HUES48 (cell line): Measurements from ENCODE around the gene RABGAP1.

Source experiments
- H3K27ac ChIP-seq: one replicate; pipeline ENCODE4 v1.7.0; 2013; ENCODE audit warnings: low read depth, low read length, inconsistent platforms
- H3K27me3 ChIP-seq: 2 replicates; pipeline ENCODE4 v1.6.1; 2013; ENCODE audit warnings: mild to moderate bottlenecking, low read length; ENCODE audit not compliant: control insufficient read depth, insufficient read depth
- H3K36me3 ChIP-seq: 2 replicates; pipeline ENCODE4 v1.6.1; 2013; ENCODE audit warnings: low read length; ENCODE audit not compliant: control insufficient read depth, insufficient read depth
- H3K4me1 ChIP-seq: 2 replicates; pipeline ENCODE4 v1.6.1; 2013; ENCODE audit warnings: mild to moderate bottlenecking, low read length; ENCODE audit not compliant: control insufficient read depth, insufficient read depth
- H3K4me3 ChIP-seq: 2 replicates; pipeline ENCODE4 v1.5.1; 2013; ENCODE audit warnings: mild to moderate bottlenecking, low read depth, low read length
- H3K9ac ChIP-seq: 2 replicates; pipeline ENCODE4 v1.6.1; 2013; ENCODE audit warnings: mild to moderate bottlenecking, low read depth, low read length, moderate library complexity
- H3K9me3 ChIP-seq: 2 replicates; pipeline ENCODE4 v1.6.1; 2013; ENCODE audit warnings: low read length; ENCODE audit not compliant: control insufficient read depth, insufficient read depth

RABGAP1 gene

GRCh38 chr9:123034881-123035510 is 94.2 kb downstream of the RABGAP1 start:
- Histone ChIP-seq H3K4me3 (no peak overlapping the region), H3K9ac (no peak overlapping the region), H3K4me1 (0 out of 2 replicates have a peak, but pooled peaks cover 4% of the 10 kb centered on the region), H3K27ac (no peak overlapping the region), H3K27me3 (no peaks in the 10 kb centered on the region), H3K36me3 (peaks cover 26% of the 10 kb centered on the region), H3K9me3 (no peaks in the 10 kb centered on the region)

- Histone ChIP-seq H3K27me3 (no peaks in the 10 kb centered on the region), H3K9ac (no peak overlapping the region), H3K4me3 (no peak overlapping the region), H3K27ac (no peak overlapping the region), H3K36me3 (peaks cover 21% of the 10 kb centered on the region), H3K9me3 (no peaks in the 10 kb centered on the region), H3K4me1 (0 out of 2 replicates have a peak, but pooled peaks cover 4% of the 10 kb centered on the region)
Measured at GRCh38 chr9:123035791-123036190, 95.0 kb downstream of the RABGAP1 start.

GRCh38 chr9:123036893-123037545 is 96.2 kb downstream of the RABGAP1 start:
- H3K9me3 ChIP-seq: no peaks in the 10 kb centered on the region
- no peak overlapping the region for H3K9ac ChIP-seq
- no peaks in the 10 kb centered on the region for H3K27me3 ChIP-seq
- H3K4me1 ChIP-seq: 0 out of 2 replicates have a peak, but pooled peaks cover 4% of the 10 kb centered on the region
- no peak overlapping the region for H3K27ac ChIP-seq
- peaks cover 28% of the 10 kb centered on the region for H3K36me3 ChIP-seq
- no peak overlapping the region for H3K4me3 ChIP-seq

GRCh38 chr9:123039617-123040219 is 98.9 kb downstream of the RABGAP1 start:
- H3K4me3 ChIP-seq: no peak overlapping the region
- H3K9me3 ChIP-seq: no peaks in the 10 kb centered on the region
- no peak overlapping the region for H3K9ac ChIP-seq
- H3K36me3 ChIP-seq: peaks cover 18% of the 10 kb centered on the region
- no peaks in the 10 kb centered on the region for H3K27me3 ChIP-seq
- no peaks in the 10 kb centered on the region for H3K4me1 ChIP-seq
- no peak overlapping the region for H3K27ac ChIP-seq

- H3K9me3 ChIP-seq: no peaks in the 10 kb centered on the region
- H3K4me3 ChIP-seq: no peak overlapping the region
- H3K4me1 ChIP-seq: no peaks in the 10 kb centered on the region
- peaks cover 11% of the 10 kb centered on the region for H3K36me3 ChIP-seq
- H3K9ac ChIP-seq: no peak overlapping the region
- no peaks in the 10 kb centered on the region for H3K27me3 ChIP-seq
- no peak overlapping the region for H3K27ac ChIP-seq
Measured at GRCh38 chr9:123040801-123041200, 100.0 kb downstream of the RABGAP1 start.

GRCh38 chr9:123041489-123041888 is 100.7 kb downstream of the RABGAP1 start:
- Histone ChIP-seq H3K9ac (no peak overlapping the region), H3K36me3 (peaks cover 9% of the 10 kb centered on the region), H3K27ac (no peak overlapping the region), H3K9me3 (no peaks in the 10 kb centered on the region), H3K27me3 (no peaks in the 10 kb centered on the region), H3K4me3 (no peak overlapping the region), H3K4me1 (no peaks in the 10 kb centered on the region)

GRCh38 chr9:123043081-123043939 is 102.5 kb downstream of the RABGAP1 start:
- no peaks in the 10 kb centered on the region for H3K4me1 ChIP-seq
- no peak overlapping the region for H3K27ac ChIP-seq
- H3K4me3 ChIP-seq: no peak overlapping the region
- H3K36me3 ChIP-seq: peaks cover 9% of the 10 kb centered on the region
- no peak overlapping the region for H3K9ac ChIP-seq
- H3K27me3 ChIP-seq: no peaks in the 10 kb centered on the region
- H3K9me3 ChIP-seq: no peaks in the 10 kb centered on the region

- no peak overlapping the region for H3K9ac ChIP-seq
- H3K4me3 ChIP-seq: no peak overlapping the region
- no peak overlapping the region for H3K27ac ChIP-seq
- H3K36me3 ChIP-seq: peaks cover 17% of the 10 kb centered on the region
- no peaks in the 10 kb centered on the region for H3K27me3 ChIP-seq
- H3K9me3 ChIP-seq: no peaks in the 10 kb centered on the region
- H3K4me1 ChIP-seq: no peaks in the 10 kb centered on the region
Measured at GRCh38 chr9:123044586-123044985, 103.8 kb downstream of the RABGAP1 start.

GRCh38 chr9:123046406-123047195 is 105.8 kb downstream of the RABGAP1 start:
- Histone ChIP-seq H3K27ac (no peak overlapping the region), H3K27me3 (no peaks in the 10 kb centered on the region), H3K9ac (no peak overlapping the region), H3K36me3 (peaks cover 13% of the 10 kb centered on the region), H3K4me3 (no peak overlapping the region), H3K9me3 (no peaks in the 10 kb centered on the region), H3K4me1 (no peaks in the 10 kb centered on the region)

GRCh38 chr9:123048748-123049147 is 107.9 kb downstream of the RABGAP1 start:
- Histone ChIP-seq H3K36me3 (peaks cover 10% of the 10 kb centered on the region; the same call in 1 of the 2 replicates), H3K27me3 (no peaks in the 10 kb centered on the region), H3K4me1 (peaks cover 5% of the 10 kb centered on the region; the same call in 1 of the 2 replicates), H3K9ac (no peak overlapping the region), H3K9me3 (no peaks in the 10 kb centered on the region), H3K27ac (no peak overlapping the region), H3K4me3 (no peak overlapping the region)
